SK-N-SH (cell line): ENCODE data around the gene MAPKAP1. TPM values are rescaled to one million over a fixed set of nuclear protein-coding genes. Genes with fewer than 3 reads are reported as not detected.

Source experiments
- CTCF ChIA-PET: fragments of 300-600, 350-600 bp; formaldehyde crosslinking; extraction: SDS; loops from one replicate; lab custom pipeline; 2021; lab: Yijun Ruan, JAX
- POLR2A ChIA-PET: fragments of 350-600 bp; sonication (Branson Sonifier 250); formaldehyde crosslinking; extraction: SDS; loops from one replicate; lab custom pipeline; 2020; ENCODE audit warnings: antibody characterized with exemption, inconsistent platforms; lab: Yijun Ruan, JAX
- DNase-seq: peaks from one replicate; pipeline ENCODE4 v3.0.0; 2012
- H2AFZ ChIP-seq: fragments of 200-600 bp; sonication (generic); 2 replicates; pipeline ENCODE4 v1.8.1; 2016; ENCODE audit warnings: antibody characterized with exemption, mild to moderate bottlenecking, low read depth
- H3F3A ChIP-seq: fragments of 200-600 bp; sonication (generic); replicated peaks from 2 replicates; pipeline ENCODE3; 2016; ENCODE audit warnings: antibody characterized with exemption, mild to moderate bottlenecking; ENCODE audit not compliant: insufficient read depth
- H3K27ac ChIP-seq, 2 experiments: fragments of 200-500 bp in 1 of 2; fragments of 200-600 bp in 1 of 2; sonication (Bioruptor generic) in 1 of 2; sonication (generic), shearing (Covaris generic) in 1 of 2; 2 replicates each; pipeline versions ENCODE4 v1.5.1 to v1.6.1; 2014 to 2016; ENCODE audit warnings: low read depth in 2 of 2, inconsistent platforms in 1 of 2, low read length in 1 of 2, mild to moderate bottlenecking in 1 of 2, mixed read lengths in 1 of 2
- H3K27me3 ChIP-seq: fragments of 200-600 bp; sonication (generic), shearing (Covaris generic); 2 replicates; pipeline ENCODE4 v1.6.1; 2016; ENCODE audit warnings: mixed run types; ENCODE audit not compliant: insufficient read depth
- H3K36me3 ChIP-seq, 2 experiments: fragments of 200-500 bp in 1 of 2; fragments of 200-600 bp in 1 of 2; sonication (Bioruptor generic) in 1 of 2; sonication (generic) in 1 of 2; replicated peaks in 1 of 2; 2 replicates each; pipeline versions ENCODE3 to v1.5.1; 2014 to 2016; ENCODE audit warnings: low read length in 1 of 2, mild to moderate bottlenecking in 1 of 2; ENCODE audit not compliant: insufficient read depth in 2 of 2, control insufficient read depth in 1 of 2
- H3K4me1 ChIP-seq, 2 experiments: fragments of 200-500 bp in 1 of 2; fragments of 200-600 bp in 1 of 2; sonication (Bioruptor generic) in 1 of 2; sonication (generic), shearing (Covaris generic) in 1 of 2; 2 replicates each; pipeline versions ENCODE4 v1.5.1 to v1.6.1; 2014 to 2016; ENCODE audit warnings: low read depth in 1 of 2, low read length in 1 of 2, mixed run types in 1 of 2; ENCODE audit not compliant: insufficient read depth in 2 of 2, control insufficient read depth in 1 of 2
- H3K4me2 ChIP-seq: fragments of 200-600 bp; sonication (generic), shearing (Covaris generic); 2 replicates; pipeline ENCODE4 v1.6.1; 2017; ENCODE audit warnings: mixed run types
- H3K4me3 ChIP-seq, 2 experiments: fragments of 200-500 bp in 1 of 2; fragments of 200-600 bp in 1 of 2; sonication (Bioruptor generic) in 1 of 2; sonication (generic), shearing (Covaris generic) in 1 of 2; 2 replicates each; pipeline versions ENCODE4 v1.5.1 to v1.8.1; 2014 to 2016; ENCODE audit warnings: low read depth in 2 of 2, inconsistent platforms in 1 of 2, low read length in 1 of 2, mild to moderate bottlenecking in 1 of 2, mixed read lengths in 1 of 2, moderate library complexity in 1 of 2
- H3K79me2 ChIP-seq: fragments of 200-600 bp; sonication (generic); 2 replicates; pipeline ENCODE4 v1.8.1; 2017; ENCODE audit warnings: mild to moderate bottlenecking; ENCODE audit not compliant: insufficient read depth
- H3K9ac ChIP-seq: fragments of 200-600 bp; sonication (generic); 2 replicates; pipeline ENCODE4 v1.6.1; 2017; ENCODE audit warnings: mixed run types
- H3K9me2 ChIP-seq: fragments of 200-600 bp; sonication (generic); 2 replicates; pipeline ENCODE4 v1.6.1; 2017; ENCODE audit warnings: mixed run types
- H3K9me3 ChIP-seq: fragments of 200-600 bp; sonication (generic); 2 replicates; pipeline ENCODE4 v1.6.1; 2017; ENCODE audit warnings: mixed run types, mild to moderate bottlenecking, moderate library complexity
- H4K20me1 ChIP-seq: fragments of 200-600 bp; sonication (generic); 2 replicates; pipeline ENCODE4 v1.6.1; 2017; ENCODE audit warnings: mild to moderate bottlenecking, mixed run types; ENCODE audit not compliant: insufficient read depth
- CTCF ChIP-seq: fragments of 200-600 bp; sonication (generic); IDR thresholded peaks from 2 replicates; pipeline ENCODE4 v1.6.1; 2017; ENCODE audit warnings: antibody characterized with exemption, mild to moderate bottlenecking, moderate library complexity
- EP300 ChIP-seq, 2 experiments: IDR thresholded peaks; 2 replicates each; pipeline versions ENCODE4 v1.4.0 to v1.6.1; 2012; ENCODE audit warnings: borderline replicate concordance in 1 of 2, low read depth in 1 of 2, low read length in 1 of 2
- FOXJ3 ChIP-seq: sonication (generic); formaldehyde crosslinking; IDR thresholded peaks from 2 replicates; pipeline ENCODE4 v1.5.1; 2020; ENCODE audit warnings: mild to moderate bottlenecking, missing genetic modification reagents
- IRF3 ChIP-seq: fragments of 150-350 bp; IDR thresholded peaks from 2 replicates; pipeline ENCODE4 v1.6.1; 2016; ENCODE audit warnings: mild to moderate bottlenecking, low read depth, low read length
- NFIC ChIP-seq: IDR thresholded peaks from 2 replicates; pipeline ENCODE4 v1.4.0; 2012; ENCODE audit warnings: borderline replicate concordance
- NRF1 ChIP-seq: IDR thresholded peaks from 2 replicates; pipeline ENCODE4 v1.6.1; 2012; ENCODE audit warnings: low read depth, mild to moderate bottlenecking, low read length
- RAD21 ChIP-seq: IDR thresholded peaks from 2 replicates; pipeline ENCODE4 v1.6.1; 2012; ENCODE audit warnings: mild to moderate bottlenecking, low read length
- RFX5 ChIP-seq: IDR thresholded peaks from 2 replicates; pipeline ENCODE4 v1.6.1; 2012; ENCODE audit warnings: mild to moderate bottlenecking, improper control_type of control experiment, low read length
- RXRA ChIP-seq: IDR thresholded peaks from 2 replicates; pipeline ENCODE4 v1.4.0; 2012; ENCODE audit warnings: low read depth, mild to moderate bottlenecking, borderline replicate concordance
- SIN3A ChIP-seq: IDR thresholded peaks from 2 replicates; pipeline ENCODE4 v1.6.1; 2012; ENCODE audit warnings: low read depth, mild to moderate bottlenecking, low read length, moderate library complexity, borderline replicate concordance
- SMC3 ChIP-seq: IDR thresholded peaks from 2 replicates; pipeline ENCODE4 v1.6.1; 2012; ENCODE audit warnings: low read depth, low read length, improper control_type of control experiment
- TAF1 ChIP-seq: IDR thresholded peaks from 2 replicates; pipeline ENCODE4 v1.6.1; 2012; ENCODE audit warnings: low read depth, mild to moderate bottlenecking, low read length, moderate library complexity, borderline replicate concordance
- TCF12 ChIP-seq: IDR thresholded peaks from 2 replicates; pipeline ENCODE4 v1.4.0; 2012
- USF2 ChIP-seq: fragments of 150-350 bp; IDR thresholded peaks from 2 replicates; pipeline ENCODE4 v1.6.1; 2017; ENCODE audit warnings: antibody characterized with exemption, low read length, low read depth, borderline replicate concordance
- WGBS: methylation state at CpG from one replicate; pipeline ENCODE4 v1.1.6; 2017; ENCODE audit warnings: low lambda C conversion rate; 5-methylcytosine and 5-hydroxymethylcytosine counted together
- polyA plus RNA-seq, 3 experiments: library from polyadenylated mRNA; depleted of rRNA; stranded (reverse); fragments of >200 nt; gene quantifications; 2 replicates each; pipeline ENCODE4 v1.2.3, GENCODE V29; 2012
- TF ChIP-seq, protein P1 (sequence below): IDR thresholded peaks from 2 replicates; pipeline ENCODE4 v1.4.0; 2012; ENCODE audit warnings: low read depth, borderline replicate concordance
- TF ChIP-seq, protein P2 (sequence below): IDR thresholded peaks from 2 replicates; pipeline ENCODE4; 2012

MAPKAP1 gene
- polyA plus RNA-seq, 1 of the 3 experiments (the other 2 are of a cell fraction), result 117 TPM

GRCh38 chr9:125470767-125471580 is 236.0 kb downstream of the MAPKAP1 start:
- peaks cover 10% of the 10 kb centered on the region for H3F3A ChIP-seq
- H3K27ac ChIP-seq, result no peak overlapping the region
- 95% methylated on average over 12 of the region's 14 CpGs for WGBS
- no peak overlapping the region for H3K4me3 ChIP-seq
- no peak overlapping the region for H3K9ac ChIP-seq
- H3K79me2 ChIP-seq, result no peaks in the 10 kb centered on the region
- no peak overlapping the region for H2AFZ ChIP-seq
- no peaks in the 10 kb centered on the region for H3K9me2 ChIP-seq
- peaks cover 14 to 50% of the 10 kb centered on the region in 2 experiments for H3K4me1 ChIP-seq
- H3K4me2 ChIP-seq, result no peak overlapping the region
- H3K9me3 ChIP-seq, result no peaks in the 10 kb centered on the region
- TF ChIP-seq NFIC, result no peak
- TF ChIP-seq SIN3A, result no peak
- TF ChIP-seq FOXJ3 (CRISPR knock-in tag), result no peak
- TF ChIP-seq, protein P1, sequence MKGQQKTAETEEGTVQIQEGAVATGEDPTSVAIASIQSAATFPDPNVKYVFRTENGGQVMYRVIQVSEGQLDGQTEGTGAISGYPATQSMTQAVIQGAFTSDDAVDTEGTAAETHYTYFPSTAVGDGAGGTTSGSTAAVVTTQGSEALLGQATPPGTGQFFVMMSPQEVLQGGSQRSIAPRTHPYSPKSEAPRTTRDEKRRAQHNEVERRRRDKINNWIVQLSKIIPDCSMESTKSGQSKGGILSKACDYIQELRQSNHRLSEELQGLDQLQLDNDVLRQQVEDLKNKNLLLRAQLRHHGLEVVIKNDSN, result no peak
- no peak for TF ChIP-seq RFX5
- TF ChIP-seq RXRA, result no peak
- no peak for TF ChIP-seq CTCF
- TF ChIP-seq, protein P2, sequence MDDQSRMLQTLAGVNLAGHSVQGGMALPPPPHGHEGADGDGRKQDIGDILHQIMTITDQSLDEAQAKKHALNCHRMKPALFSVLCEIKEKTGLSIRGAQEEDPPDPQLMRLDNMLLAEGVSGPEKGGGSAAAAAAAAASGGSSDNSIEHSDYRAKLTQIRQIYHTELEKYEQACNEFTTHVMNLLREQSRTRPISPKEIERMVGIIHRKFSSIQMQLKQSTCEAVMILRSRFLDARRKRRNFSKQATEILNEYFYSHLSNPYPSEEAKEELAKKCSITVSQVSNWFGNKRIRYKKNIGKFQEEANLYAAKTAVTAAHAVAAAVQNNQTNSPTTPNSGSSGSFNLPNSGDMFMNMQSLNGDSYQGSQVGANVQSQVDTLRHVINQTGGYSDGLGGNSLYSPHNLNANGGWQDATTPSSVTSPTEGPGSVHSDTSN, result no peak
- TF ChIP-seq SMC3, result no peak
- TF ChIP-seq RAD21, result no peak
- no peak for TF ChIP-seq USF2
- TF ChIP-seq TAF1, result no peak
- TF ChIP-seq TCF12, result no peak
- no peak for TF ChIP-seq IRF3
- TF ChIP-seq EP300 (IDR thresholded peaks at IDR 0.05; ENCODE audit: borderline replicate concordance in 1 of 2, low read depth in 1 of 2, low read length in 1 of 2), result no peak
- no peak for TF ChIP-seq NRF1
- no peaks in the 10 kb centered on the region for H3K27me3 ChIP-seq
- H4K20me1 ChIP-seq, result peaks cover 4% of the 10 kb centered on the region
- CTCF ChIA-PET, result interaction anchor here (1.2 to 1.6 kb wide), 3 partner anchors 33 to 63 kb away, joined by 3 to 6 read pairs (median 5); no protein-coding TSS in a partner anchor
- POLR2A ChIA-PET, result no interaction called here
- peaks cover 5 to 14% of the 10 kb centered on the region in 2 experiments for H3K36me3 ChIP-seq
- DNase-seq, result no peak
